IMR-90 (cell line): Measurements from ENCODE around the gene BRWD1. TPM values are rescaled to one million over a fixed set of nuclear protein-coding genes. Genes with fewer than 3 reads are reported as not detected.

Experiments
- ATAC-seq: fragments of 200-7000 bp; cut with Tn5 transposase; 2 replicates; pipeline ENCODE4 v1.9.1; 2020; ENCODE audit warnings: low read depth, mild to moderate bottlenecking, moderate library complexity
- BruUV-seq: library from RNA; stranded (reverse); fragments of 400-500 nt; replicated peaks from 2 replicates; lab custom pipeline; 2021; lab: Mats Ljungman, UMichigan
- CTCF ChIA-PET: fragments of 300-600 bp; formaldehyde crosslinking; extraction: SDS; loops from one replicate; lab custom pipeline; 2021; ENCODE audit warnings: antibody characterized with exemption; lab: Yijun Ruan, JAX
- POLR2A ChIA-PET: fragments of 300-600 bp; sonication (Branson Sonifier 250); formaldehyde crosslinking; loops from one replicate; lab custom pipeline; 2022; ENCODE audit warnings: antibody characterized with exemption; ENCODE audit not compliant: unreplicated experiment; lab: Charles Lee
- DNase-seq: peaks from one replicate; pipeline ENCODE4 v3.0.0; 2013
- H2AFZ ChIP-seq: replicated peaks from 2 replicates; pipeline ENCODE3; 2013; ENCODE audit warnings: low read length, mild to moderate bottlenecking; ENCODE audit not compliant: poor library complexity
- H2AK5ac ChIP-seq: 2 replicates; pipeline ENCODE4 v1.6.1; 2013; ENCODE audit warnings: low read depth, low read length, inconsistent platforms
- H2AK9ac ChIP-seq: replicated peaks from 2 replicates; pipeline ENCODE3; 2013; ENCODE audit warnings: mild to moderate bottlenecking, low read depth, low read length, moderate library complexity; ENCODE audit not compliant: poor library complexity
- H2BK120ac ChIP-seq: 2 replicates; pipeline ENCODE4 v1.6.1; 2013; ENCODE audit warnings: low read depth, low read length, inconsistent platforms
- H2BK15ac ChIP-seq: 3 replicates; pipeline ENCODE4 v1.6.1; 2013; ENCODE audit warnings: low read depth, low read length, inconsistent platforms
- H2BK20ac ChIP-seq: 2 replicates; pipeline ENCODE4 v1.6.1; 2013; ENCODE audit warnings: low read depth, mild to moderate bottlenecking, inconsistent platforms, low read length, moderate library complexity
- H2BK5ac ChIP-seq: 2 replicates; pipeline ENCODE4 v1.6.1; 2013; ENCODE audit warnings: mild to moderate bottlenecking, low read depth, low read length, inconsistent platforms; ENCODE audit not compliant: poor library complexity, severe bottlenecking
- H3K14ac ChIP-seq: replicated peaks from 2 replicates; pipeline ENCODE4 v1.6.1; 2013; ENCODE audit warnings: low read depth, low read length, inconsistent platforms
- H3K18ac ChIP-seq: 2 replicates; pipeline ENCODE4 v1.6.1; 2013; ENCODE audit warnings: low read depth, low read length, control low read depth
- H3K23ac ChIP-seq: 2 replicates; pipeline ENCODE4 v1.6.1; 2013; ENCODE audit warnings: low read depth, low read length, inconsistent platforms
- H3K27ac ChIP-seq: 2 replicates; pipeline ENCODE4 v1.5.1; 2013; ENCODE audit warnings: mild to moderate bottlenecking, control low read depth, low read length; ENCODE audit not compliant: insufficient read depth
- H3K27me3 ChIP-seq: 2 replicates; pipeline ENCODE4 v1.6.1; 2013; ENCODE audit warnings: low read length; ENCODE audit not compliant: control insufficient read depth, insufficient read depth
- H3K36me3 ChIP-seq: 2 replicates; pipeline ENCODE4 v1.6.1; 2013; ENCODE audit warnings: low read length, mixed read lengths; ENCODE audit not compliant: control insufficient read depth, insufficient read depth
- H3K4ac ChIP-seq: 2 replicates; pipeline ENCODE4 v1.6.1; 2013; ENCODE audit warnings: low read depth, low read length, inconsistent platforms
- H3K4me1 ChIP-seq: 2 replicates; pipeline ENCODE4 v1.6.1; 2013; ENCODE audit warnings: low read length, mixed read lengths; ENCODE audit not compliant: control insufficient read depth, insufficient read depth
- H3K4me2 ChIP-seq: 2 replicates; pipeline ENCODE4 v1.6.1; 2013; ENCODE audit warnings: low read depth, mild to moderate bottlenecking, control low read depth, low read length, moderate library complexity
- H3K4me3 ChIP-seq: 2 replicates; pipeline ENCODE4 v1.5.1; 2013; ENCODE audit warnings: low read depth, mild to moderate bottlenecking, control low read depth, low read length, moderate library complexity; ENCODE audit not compliant: insufficient read depth
- H3K56ac ChIP-seq: 2 replicates; pipeline ENCODE4 v1.6.1; 2013; ENCODE audit warnings: low read length, inconsistent platforms; ENCODE audit not compliant: insufficient read depth; ENCODE audit errors: extremely low read depth
- H3K79me1 ChIP-seq, 2 experiments: 2 replicates each; pipeline ENCODE4 v1.6.1; 2013; ENCODE audit warnings: low read length in 2 of 2, inconsistent platforms in 1 of 2, low read depth in 1 of 2
- H3K9ac ChIP-seq: 2 replicates; pipeline ENCODE4 v1.6.1; 2013; ENCODE audit warnings: low read depth, low read length, control low read depth
- H3K9me1 ChIP-seq: 2 replicates; pipeline ENCODE4 v1.6.1; 2013; ENCODE audit warnings: low read length, inconsistent platforms; ENCODE audit not compliant: insufficient read depth
- H3K9me3 ChIP-seq: 2 replicates; pipeline ENCODE4 v1.6.1; 2013; ENCODE audit warnings: low read length; ENCODE audit not compliant: control insufficient read depth, insufficient read depth
- H4K20me1 ChIP-seq: 2 replicates; pipeline ENCODE4 v1.6.1; 2013; ENCODE audit warnings: low read length, inconsistent platforms; ENCODE audit not compliant: insufficient read depth
- H4K5ac ChIP-seq: 2 replicates; pipeline ENCODE4 v1.6.1; 2013; ENCODE audit warnings: mild to moderate bottlenecking, low read depth, low read length, control low read depth
- H4K8ac ChIP-seq, 2 experiments: 2 replicates each; pipeline ENCODE4 v1.6.1; 2013; ENCODE audit warnings: low read depth in 2 of 2, low read length in 2 of 2, control low read depth in 1 of 2, inconsistent platforms in 1 of 2
- H4K91ac ChIP-seq: 2 replicates; pipeline ENCODE4 v1.6.1; 2013; ENCODE audit warnings: low read depth, low read length, inconsistent platforms; ENCODE audit not compliant: insufficient read depth
- BHLHE40 ChIP-seq: fragments of 150-350 bp; IDR thresholded peaks from 2 replicates; pipeline ENCODE4 v1.6.1; 2016; ENCODE audit warnings: mild to moderate bottlenecking, low read depth, low read length
- CEBPB ChIP-seq: IDR thresholded peaks from 2 replicates; pipeline ENCODE4 v1.6.1; 2012; ENCODE audit warnings: low read depth, low read length, improper control_type of control experiment
- CHD1 ChIP-seq: IDR thresholded peaks from 2 replicates; pipeline ENCODE4 v1.6.1; 2012; ENCODE audit warnings: low read depth, low read length, improper control_type of control experiment
- CTCF ChIP-seq: conservative IDR thresholded peaks from 2 replicates; pipeline ENCODE4 v1.5.1; 2012; ENCODE audit warnings: mild to moderate bottlenecking, low read depth, low read length, improper control_type of control experiment
- ELK1 ChIP-seq: fragments of 150-350 bp; IDR thresholded peaks from 2 replicates; pipeline ENCODE4 v1.6.1; 2016; ENCODE audit warnings: low read depth, mild to moderate bottlenecking, low read length, moderate library complexity, borderline replicate concordance
- FOS ChIP-seq: fragments of 150-350 bp; IDR thresholded peaks from 2 replicates; pipeline ENCODE4 v1.6.1; 2016; ENCODE audit warnings: low read depth, low read length
- MAFK ChIP-seq: IDR thresholded peaks from 2 replicates; pipeline ENCODE4 v1.6.1; 2012; ENCODE audit warnings: low read depth, low read length, improper control_type of control experiment
- MAZ ChIP-seq: IDR thresholded peaks from 2 replicates; pipeline ENCODE4 v1.6.1; 2012; ENCODE audit warnings: low read depth, mild to moderate bottlenecking, low read length, improper control_type of control experiment, moderate library complexity, borderline replicate concordance
- MXI1 ChIP-seq: IDR thresholded peaks from 2 replicates; pipeline ENCODE4 v1.6.1; 2012; ENCODE audit warnings: low read depth, mild to moderate bottlenecking, low read length, moderate library complexity, borderline replicate concordance
- NFE2L2 ChIP-seq: fragments of 150-350 bp; IDR thresholded peaks from 2 replicates; pipeline ENCODE4 v1.6.1; 2016; ENCODE audit warnings: low read depth, mild to moderate bottlenecking, low read length
- POLR2A ChIP-seq: IDR thresholded peaks from 2 replicates; pipeline ENCODE4 v1.6.1; 2012; ENCODE audit warnings: mild to moderate bottlenecking, low read depth, low read length
- RAD21 ChIP-seq: IDR thresholded peaks from 2 replicates; pipeline ENCODE4 v1.6.1; 2012; ENCODE audit warnings: low read length, improper control_type of control experiment
- RCOR1 ChIP-seq: IDR thresholded peaks from 2 replicates; pipeline ENCODE4 v1.6.1; 2012; ENCODE audit warnings: mild to moderate bottlenecking, low read length, improper control_type of control experiment; ENCODE audit not compliant: insufficient replicate concordance
- RFX5 ChIP-seq: IDR thresholded peaks from 2 replicates; pipeline ENCODE4 v1.8.0; 2012; ENCODE audit warnings: low read depth, mild to moderate bottlenecking, low read length, moderate library complexity
- SMC3 ChIP-seq: fragments of 150-350 bp; IDR thresholded peaks from 2 replicates; pipeline ENCODE4 v1.6.1; 2016; ENCODE audit warnings: low read depth, mild to moderate bottlenecking, antibody characterized with exemption, low read length, moderate library complexity
- USF2 ChIP-seq: fragments of 150-350 bp; IDR thresholded peaks from 2 replicates; pipeline ENCODE4 v1.6.1; 2017; ENCODE audit warnings: mild to moderate bottlenecking, antibody characterized with exemption, low read length, low read depth
- WGBS, 2 experiments: methylation state at CpG; one replicate each; pipeline versions ENCODE4 v1.1.5 to v1.1.7; 2013; ENCODE audit warnings: missing lambda C conversion rate in 2 of 2; ENCODE audit not compliant: insufficient read length in 1 of 2; ENCODE audit errors: extremely low coverage in 2 of 2; 5-methylcytosine and 5-hydroxymethylcytosine counted together
- dilution Hi-C: fragments of 300-500 bp; cut with HindIII; formaldehyde crosslinking; loops from one replicate; pipeline ENCODE4 v1.14.3; 2018; ENCODE audit warnings: low sequenced_read_pairs; ENCODE audit not compliant: unreplicated experiment
- in situ Hi-C: fragments of 300-500 bp; cut with MboI; formaldehyde crosslinking; loops from 3 replicates; pipeline ENCODE4 v1.14.3; 2019; ENCODE audit warnings: low sequenced_read_pairs, inconsistent platforms, mixed read lengths
- intact Hi-C: fragments of 100-400 bp; cut with micrococcal nuclease; formaldehyde crosslinking; loops from 2 replicates; pipeline ENCODE4 v1.10.0; 2022
- polyA plus RNA-seq, 3 experiments: library from polyadenylated mRNA; depleted of rRNA; stranded (reverse); fragments of >200 nt; gene quantifications; 2 replicates each; pipeline ENCODE4 v1.2.3, GENCODE V29; 2012; ENCODE audit warnings: low replicate concordance in 1 of 3
- total RNA-seq: library from RNA; depleted of rRNA; stranded (reverse); fragments of >200 nt; gene quantifications from 2 replicates; pipeline ENCODE4 v1.2.3, GENCODE V29; 2012

Gene BRWD1
- total and polyA plus RNA-seq, 2 of the 4 experiments (the other 2 are of a cell fraction): 6.7 to 28.7 TPM

GRCh38 chr21:39155578-39155977, 157.9 kb downstream of the BRWD1 start:
- DNase-seq: no peak
- H3K36me3 ChIP-seq: no peaks in the 10 kb centered on the region
- H3K27me3 ChIP-seq: peaks cover 10% of the 10 kb centered on the region
- 0 out of 2 replicates have a peak overlapping the region, but pooled peaks have one; percentile 11 for H2BK120ac ChIP-seq
- H2BK20ac ChIP-seq: peak overlapping the region; percentile 35; the same call in 1 of the 2 replicates
- H3K4me3 ChIP-seq: no peak overlapping the region
- H2BK5ac ChIP-seq: no peak overlapping the region
- no peak overlapping the region for H3K9ac ChIP-seq
- H2BK15ac ChIP-seq: no peak overlapping the region
- ChIA-PET POLR2A (no interaction called here), CTCF (no interaction called here)
- intact Hi-C loops: no loop called here
- H3K14ac ChIP-seq: 0 out of 2 replicates have a peak overlapping the region, but pooled peaks have one; percentile 18
- no peak overlapping the region; the same call in 1 of the 2 replicates for H3K23ac ChIP-seq
- no peak for ATAC-seq
- no peak overlapping the region for H4K5ac ChIP-seq
- H4K91ac ChIP-seq: no peak overlapping the region
- H4K20me1 ChIP-seq: no peaks in the 10 kb centered on the region
- no peak overlapping the region for H3K56ac ChIP-seq
- H4K8ac ChIP-seq: no peak overlapping the region; a peak in 1 of 4 replicates
- no peaks in the 10 kb centered on the region; the same call in 1 of the 2 replicates for H3K4me1 ChIP-seq
- no peak overlapping the region for H3K4me2 ChIP-seq
- no TSS peak for BruUV-seq
- dilution Hi-C loops: no loop called here
- in situ Hi-C loops: loop anchor here (25.0 kb wide), 1 partner anchor 768 kb away; no protein-coding TSS in a partner anchor
- no peaks in the 10 kb centered on the region for H3K9me3 ChIP-seq
- no CpG with 5 or more reads among the region's 2 CpGs for WGBS, 2 experiments
- peak overlapping the region; percentile 49 for H2AK9ac ChIP-seq
- H2AFZ ChIP-seq: peak overlapping the region; percentile 9
- H3K79me1 ChIP-seq: no peaks in the 10 kb centered on the region
- H3K4ac ChIP-seq: no peak overlapping the region
- H3K27ac ChIP-seq: no peak overlapping the region
- H3K9me1 ChIP-seq: peaks cover 3% of the 10 kb centered on the region; the same call in 1 of the 2 replicates
- H2AK5ac ChIP-seq: no peak overlapping the region
- TF ChIP-seq ELK1 (no peak), FOS (no peak), CHD1 (no peak), BHLHE40 (no peak), RCOR1 (no peak), USF2 (no peak), NFE2L2 (no peak), RAD21 (no peak), CEBPB (no peak), RFX5 (no peak), MAZ (no peak), SMC3 (no peak), POLR2A (no peak), MXI1 (no peak), MAFK (no peak), CTCF (no peak)
- H3K18ac ChIP-seq: no peak overlapping the region
